Umbilical cord (tissue), 2 donors: Measurements from ENCODE around the gene SLC15A2. TPM values are rescaled to one million over a fixed set of nuclear protein-coding genes. Genes with fewer than 3 reads are reported as not detected.
"Not testable (repeated sequence)": the region's sequence is repeated elsewhere in the genome, so short reads cannot be mapped to it uniquely, and the experiment has no call there.

ENCODE experiments used
- DNase-seq: peaks from one replicate; pipeline ENCODE4 v3.0.0-alpha.2; 2015; ENCODE audit warnings: low spot score
- total RNA-seq: library from RNA; depleted of rRNA; stranded (reverse); fragments of >200 nt; gene quantifications from one replicate; pipeline ENCODE4 v1.2.3, GENCODE V29; 2014; ENCODE audit warnings: low replicate concordance; ENCODE audit not compliant: insufficient read depth

The SLC15A2 gene
- total RNA-seq, 1 donor from 2014 or later: 12.0 TPM

GRCh38 chr3:121918779-121919483 is 24.7 kb downstream of the SLC15A2 start:
- DNase-seq: peak; percentile 50

GRCh38 chr3:121924734-121925133 is 30.5 kb downstream of the SLC15A2 start:
- no peak for DNase-seq

- no peak for DNase-seq
These were observed 32.2 kb downstream of the SLC15A2 start for GRCh38 chr3:121926380-121926779.

- DNase-seq: not testable (repeated sequence)
These were observed 44.1 kb downstream of the SLC15A2 start for GRCh38 chr3:121938141-121938855.

- DNase-seq: no peak
These were observed 47.4 kb downstream of the SLC15A2 start for GRCh38 chr3:121941592-121941991.

- peak; percentile 43 for DNase-seq
These were observed 48.0 kb downstream of the SLC15A2 start for GRCh38 chr3:121942116-121942786.

- no peak for DNase-seq
These were observed 49.2 kb downstream of the SLC15A2 start for GRCh38 chr3:121943431-121943830.

- DNase-seq: no peak
These were observed 54.4 kb downstream of the SLC15A2 start for GRCh38 chr3:121948641-121949040.

- no peak for DNase-seq
These were observed 57.2 kb downstream of the SLC15A2 start for GRCh38 chr3:121951291-121951919.

GRCh38 chr3:121956363-121956762 is 62.2 kb downstream of the SLC15A2 start:
- DNase-seq: no peak

- peak; percentile 34 for DNase-seq
These were observed 63.6 kb downstream of the SLC15A2 start for GRCh38 chr3:121957674-121958415.

- no peak for DNase-seq
These were observed 64.6 kb downstream of the SLC15A2 start for GRCh38 chr3:121958801-121959200.

GRCh38 chr3:121961283-121961682 is 67.1 kb downstream of the SLC15A2 start:
- no peak for DNase-seq

GRCh38 chr3:121962443-121962842 is 68.2 kb downstream of the SLC15A2 start:
- no peak for DNase-seq

GRCh38 chr3:121963608-121964007 is 69.4 kb downstream of the SLC15A2 start:
- no peak for DNase-seq

- DNase-seq: no peak
These were observed 75.4 kb downstream of the SLC15A2 start for GRCh38 chr3:121969631-121970030.

GRCh38 chr3:121970047-121970446 is 75.8 kb downstream of the SLC15A2 start:
- DNase-seq: no peak

GRCh38 chr3:121974601-121975111 is 80.5 kb downstream of the SLC15A2 start:
- DNase-seq: no peak

- no peak for DNase-seq
These were observed 81.6 kb downstream of the SLC15A2 start for GRCh38 chr3:121975702-121976302.

- no peak for DNase-seq
These were observed 82.5 kb downstream of the SLC15A2 start for GRCh38 chr3:121976727-121977126.

- DNase-seq: no peak
These were observed 85.0 kb downstream of the SLC15A2 start for GRCh38 chr3:121979246-121979645.
